Spinal cord (tissue), 10 donors: ENCODE measurements around the gene TCP1. TPM values are rescaled to one million over a fixed set of nuclear protein-coding genes. Genes with fewer than 3 reads are reported as not detected.

ENCODE experiments used
- DNase-seq, 6 donors: peaks; one replicate each; pipeline versions ENCODE4 v3.0.0 to v3.0.0-alpha.2; 2013 to 2015; ENCODE audit warnings: low spot score in 6 of 6, low read depth in 4 of 6
- H3K27ac ChIP-seq: one replicate; pipeline ENCODE4 v1.5.1; 2013; ENCODE audit warnings: low read depth, low read length, control low read depth
- H3K27me3 ChIP-seq: one replicate; pipeline ENCODE4 v1.6.1; 2013; ENCODE audit warnings: low read length; ENCODE audit not compliant: control insufficient read depth, insufficient read depth
- H3K36me3 ChIP-seq: one replicate; pipeline ENCODE4 v1.6.1; 2013; ENCODE audit warnings: low read length; ENCODE audit not compliant: control insufficient read depth, insufficient read depth
- H3K4me1 ChIP-seq: one replicate; pipeline ENCODE4 v1.6.1; 2013; ENCODE audit warnings: low read length; ENCODE audit not compliant: control insufficient read depth, insufficient read depth
- H3K4me3 ChIP-seq: one replicate; pipeline ENCODE4 v1.5.1; 2013; ENCODE audit warnings: low read depth, low read length, control low read depth
- H3K9me3 ChIP-seq: one replicate; pipeline ENCODE4 v1.6.1; 2013; ENCODE audit warnings: low read length; ENCODE audit not compliant: control insufficient read depth, insufficient read depth
- WGBS: methylation state at CpG from one replicate; pipeline ENCODE4 v1.1.5; 2013; ENCODE audit warnings: missing lambda C conversion rate; ENCODE audit not compliant: insufficient coverage; 5-methylcytosine and 5-hydroxymethylcytosine counted together
- polyA plus RNA-seq, 2 donors: library from polyadenylated mRNA; unstranded; fragments of 120-200 nt; gene quantifications; one replicate each; pipeline ENCODE4 v1.2.1, GENCODE V29; 2013; ENCODE audit not compliant: insufficient read length in 2 of 2
- small RNA-seq: library from RNA; depleted of rRNA; stranded (forward); fragments of <200 nt; gene quantifications from one replicate; pipeline ENCODE3, GENCODE V24; 2014; ENCODE audit warnings: low replicate concordance
- total RNA-seq, 2 donors: library from RNA; depleted of rRNA in 1 of 2; stranded (reverse); fragments of 120-200 nt in 1 of 2; fragments of >200 nt in 1 of 2; gene quantifications; one replicate each; pipeline versions ENCODE4 v1.2.3 to v1.2.4, GENCODE V29; 2013 to 2014
- donor health status: healthy.

The TCP1 gene
- total and polyA plus RNA-seq, 4 donors: 184 to 239 (median 205) TPM

- 74% methylated on average over 5 of the region's 6 CpGs for WGBS
- Histone ChIP-seq H3K9me3 (no peaks in the 10 kb centered on the region), H3K36me3 (peaks cover 6% of the 10 kb centered on the region), H3K4me3 (no peak overlapping the region), H3K4me1 (peaks cover 9% of the 10 kb centered on the region), H3K27me3 (no peaks in the 10 kb centered on the region), H3K27ac (no peak overlapping the region)
- no peak for DNase-seq
Measured at GRCh38 chr6:159730332-159730676, 59.1 kb downstream of the TCP1 start.

GRCh38 chr6:159729598-159730331, 59.6 kb downstream of the TCP1 start:
- Histone ChIP-seq H3K4me1 (peaks cover 6% of the 10 kb centered on the region), H3K4me3 (no peak overlapping the region), H3K27me3 (no peaks in the 10 kb centered on the region), H3K36me3 (peaks cover 4% of the 10 kb centered on the region), H3K27ac (no peak overlapping the region), H3K9me3 (no peaks in the 10 kb centered on the region)
- peak in 2 of 6 donors; percentile 5 to 11 for DNase-seq
- no CpG with 5 or more reads among the region's 4 CpGs for WGBS

- Histone ChIP-seq H3K27me3 (no peaks in the 10 kb centered on the region), H3K36me3 (peaks cover 4% of the 10 kb centered on the region), H3K9me3 (no peaks in the 10 kb centered on the region), H3K4me1 (peaks cover 6% of the 10 kb centered on the region), H3K27ac (peak overlapping the region; percentile 96), H3K4me3 (peak overlapping the region; percentile 96)
- WGBS: 0% methylated on average over 4 of the region's 9 CpGs
- DNase-seq: peak in 2 of 6 donors; percentile 7 to 17
Measured at GRCh38 chr6:159728531-159728964, 60.9 kb downstream of the TCP1 start.

Small RNA genes lying within 50 kb of the gene (small RNA-seq; reads per million reads assigned to genes)
- gene SNORA20 (84.1 reads per million, percentile 98 among the genes with 10 or more reads in this experiment), gene SNORA29 (not detected)

Other genes with a start within 250 kb of the TCP1 start
- gene SOD2, start 96.4 kb downstream of the TCP1 start, total RNA-seq: 100 to 1,000 TPM; 124 to 142 TPM
- gene SOD2, start 96.4 kb downstream of the TCP1 start, polyA plus RNA-seq: 10 to 100 TPM; 95.2 to 97.1 TPM
- gene WTAP, start 62.1 kb downstream of the TCP1 start, total RNA-seq: 10 to 100 TPM; 96.0 to 98.1 TPM
- gene WTAP, start 62.1 kb downstream of the TCP1 start, polyA plus RNA-seq: 10 to 100 TPM; 81.9 to 88.6 TPM
- gene ACAT2, start 27.6 kb downstream of the TCP1 start, total RNA-seq: 10 to 100 TPM; 69.6 to 71.4 TPM
- gene ACAT2, start 27.6 kb downstream of the TCP1 start, polyA plus RNA-seq: 100 to 1,000 TPM; 125 to 136 TPM
- 10 to 100 TPM; 42.1 to 58.9 TPM for gene MRPL18, start 865 bp upstream of the TCP1 start, total RNA-seq
- 10 to 100 TPM; 73.5 to 79.2 TPM for gene MRPL18, start 865 bp upstream of the TCP1 start, polyA plus RNA-seq
- gene PNLDC1, start 10.7 kb upstream of the TCP1 start, total RNA-seq: under 1 TPM; 0.10 to 0.22 TPM
- gene PNLDC1, start 10.7 kb upstream of the TCP1 start, polyA plus RNA-seq: under 1 TPM; 0.63 to 0.78 TPM
- under 1 TPM; 0.06 to 0.10 TPM for gene MAS1, start 101.4 kb upstream of the TCP1 start, total RNA-seq
- gene MAS1, start 101.4 kb upstream of the TCP1 start, polyA plus RNA-seq: under 1 TPM; 0.03 to 0.05 TPM
- 10 to 100 TPM; 37.1 to 53.0 TPM for gene IGF2R, start 179.5 kb upstream of the TCP1 start, total RNA-seq
- gene IGF2R, start 179.5 kb upstream of the TCP1 start, polyA plus RNA-seq: 10 to 100 TPM; 23.8 to 25.2 TPM